ENCODE data around the gene VPS52. TPM values are rescaled to one million over a fixed set of nuclear protein-coding genes. Genes with fewer than 3 reads are reported as not detected.
"Not testable (repeated sequence)": the region's sequence is repeated elsewhere in the genome, so short reads cannot be mapped to it uniquely, and the experiment has no call there.

Gene VPS52
- total RNA-seq, 1 donor from 2014 or later = 32.3 TPM

DNA sequence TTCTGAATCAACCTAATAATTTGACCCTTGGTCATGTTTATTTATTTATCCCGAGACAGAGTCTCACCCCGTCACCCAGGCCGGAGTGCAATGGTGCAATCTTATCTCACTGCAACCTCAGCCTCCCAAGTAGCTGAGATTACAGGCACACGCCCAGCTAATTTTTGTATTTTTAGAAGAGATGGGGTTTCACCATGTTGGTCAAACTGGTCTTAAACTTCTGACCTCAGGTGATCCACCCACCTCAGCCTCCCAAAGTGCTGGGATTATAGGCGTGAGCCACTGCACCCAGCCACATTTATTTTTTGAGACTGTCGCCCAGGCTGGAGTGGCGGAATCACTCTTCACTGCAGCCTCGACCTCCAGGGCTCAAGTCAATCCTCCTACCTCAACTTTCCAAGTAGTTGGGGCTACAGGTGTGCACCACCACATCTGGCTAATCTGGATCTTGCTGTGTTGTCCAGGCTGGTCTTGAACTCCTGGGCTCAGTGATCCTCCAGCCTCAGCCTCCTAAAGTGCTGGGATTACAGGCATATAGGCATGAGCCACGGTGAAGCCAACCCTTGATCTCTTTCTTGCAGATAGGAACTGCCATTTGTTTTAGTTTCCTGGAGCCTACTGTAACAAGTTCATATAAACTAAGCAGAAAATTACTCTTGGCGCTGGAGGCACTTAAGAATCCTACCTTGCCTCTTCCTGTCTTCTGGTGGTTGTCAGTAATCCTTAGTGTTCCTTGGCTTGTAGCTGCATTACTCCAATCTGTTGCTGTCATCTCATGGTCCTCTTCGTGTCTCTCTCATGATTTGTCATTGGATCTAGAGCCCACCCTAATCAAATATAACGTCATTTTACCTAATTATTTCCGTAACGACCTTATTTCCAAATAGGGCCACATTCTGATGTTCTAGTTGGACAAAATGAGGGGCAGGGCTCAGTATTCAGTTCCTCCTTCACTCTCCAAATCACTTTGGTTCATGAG lies 2.5 kb upstream of the VPS52 start:
- Histone ChIP-seq H3K36me3 (ENCODE audit: control insufficient read depth, insufficient read depth, low read length) (peaks cover 3% of the 10 kb centered on the region), H3K27me3 (ENCODE audit: control insufficient read depth, insufficient read depth, low read length) (no peaks in the 10 kb centered on the region), H3K4me3 (ENCODE audit: low read depth, low read length) (peak overlapping the region; percentile 6)
- TF ChIP-seq, protein P1, sequence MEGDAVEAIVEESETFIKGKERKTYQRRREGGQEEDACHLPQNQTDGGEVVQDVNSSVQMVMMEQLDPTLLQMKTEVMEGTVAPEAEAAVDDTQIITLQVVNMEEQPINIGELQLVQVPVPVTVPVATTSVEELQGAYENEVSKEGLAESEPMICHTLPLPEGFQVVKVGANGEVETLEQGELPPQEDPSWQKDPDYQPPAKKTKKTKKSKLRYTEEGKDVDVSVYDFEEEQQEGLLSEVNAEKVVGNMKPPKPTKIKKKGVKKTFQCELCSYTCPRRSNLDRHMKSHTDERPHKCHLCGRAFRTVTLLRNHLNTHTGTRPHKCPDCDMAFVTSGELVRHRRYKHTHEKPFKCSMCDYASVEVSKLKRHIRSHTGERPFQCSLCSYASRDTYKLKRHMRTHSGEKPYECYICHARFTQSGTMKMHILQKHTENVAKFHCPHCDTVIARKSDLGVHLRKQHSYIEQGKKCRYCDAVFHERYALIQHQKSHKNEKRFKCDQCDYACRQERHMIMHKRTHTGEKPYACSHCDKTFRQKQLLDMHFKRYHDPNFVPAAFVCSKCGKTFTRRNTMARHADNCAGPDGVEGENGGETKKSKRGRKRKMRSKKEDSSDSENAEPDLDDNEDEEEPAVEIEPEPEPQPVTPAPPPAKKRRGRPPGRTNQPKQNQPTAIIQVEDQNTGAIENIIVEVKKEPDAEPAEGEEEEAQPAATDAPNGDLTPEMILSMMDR (IDR thresholded peaks at IDR 0.05; ENCODE audit: insufficient read depth, low read length, poor library complexity, severe bottlenecking) = no peak
- no peak for DNase-seq (ENCODE audit: low read depth)

DNA sequence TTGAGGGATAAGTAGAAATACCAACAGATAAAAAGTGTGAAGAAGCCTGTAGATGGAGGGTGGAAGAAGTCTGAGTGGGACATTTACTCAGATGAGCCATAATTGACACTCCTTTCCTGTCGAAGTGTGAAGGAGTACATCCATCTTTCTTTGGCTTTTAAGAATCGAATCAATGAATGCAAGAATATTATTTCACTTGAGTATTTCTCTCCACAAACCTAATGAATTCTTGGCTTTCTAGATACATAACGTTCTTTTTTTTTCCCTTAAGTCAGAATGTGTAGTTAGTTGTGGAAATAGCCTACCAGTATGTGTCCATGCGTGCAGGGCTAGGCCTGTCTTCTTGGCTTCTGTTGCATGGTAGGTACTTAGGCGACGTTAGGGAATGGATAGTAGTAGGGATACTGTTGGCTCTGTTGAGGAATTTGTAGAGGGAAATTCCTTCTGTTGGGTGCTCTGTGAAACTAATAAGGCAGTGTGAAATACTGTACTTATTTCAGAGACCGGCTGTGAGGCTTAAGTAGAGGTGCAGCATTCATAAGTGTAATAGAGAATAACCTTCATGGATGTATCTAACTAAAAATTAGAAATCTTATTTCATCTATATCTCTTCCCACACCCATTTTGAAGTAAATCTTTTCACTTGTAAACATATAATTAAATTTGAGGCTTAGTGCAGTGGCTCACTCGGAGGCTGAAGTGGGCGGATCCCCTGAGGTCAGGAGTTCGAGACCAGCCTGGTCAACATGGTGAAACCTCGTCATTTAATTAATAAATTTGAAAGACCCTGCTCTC lies 1.6 kb upstream of the VPS52 start:
- peak overlapping the region; percentile 69 for H3K4me3 ChIP-seq (ENCODE audit: low read depth, low read length)
- peaks cover 3% of the 10 kb centered on the region for H3K36me3 ChIP-seq (ENCODE audit: control insufficient read depth, insufficient read depth, low read length)
- TF ChIP-seq, protein P1 (IDR thresholded peaks at IDR 0.05; ENCODE audit: insufficient read depth, low read length, poor library complexity, severe bottlenecking) = no peak
- H3K27me3 ChIP-seq (ENCODE audit: control insufficient read depth, insufficient read depth, low read length) = no peaks in the 10 kb centered on the region
- no peak for DNase-seq (ENCODE audit: low read depth)

DNA sequence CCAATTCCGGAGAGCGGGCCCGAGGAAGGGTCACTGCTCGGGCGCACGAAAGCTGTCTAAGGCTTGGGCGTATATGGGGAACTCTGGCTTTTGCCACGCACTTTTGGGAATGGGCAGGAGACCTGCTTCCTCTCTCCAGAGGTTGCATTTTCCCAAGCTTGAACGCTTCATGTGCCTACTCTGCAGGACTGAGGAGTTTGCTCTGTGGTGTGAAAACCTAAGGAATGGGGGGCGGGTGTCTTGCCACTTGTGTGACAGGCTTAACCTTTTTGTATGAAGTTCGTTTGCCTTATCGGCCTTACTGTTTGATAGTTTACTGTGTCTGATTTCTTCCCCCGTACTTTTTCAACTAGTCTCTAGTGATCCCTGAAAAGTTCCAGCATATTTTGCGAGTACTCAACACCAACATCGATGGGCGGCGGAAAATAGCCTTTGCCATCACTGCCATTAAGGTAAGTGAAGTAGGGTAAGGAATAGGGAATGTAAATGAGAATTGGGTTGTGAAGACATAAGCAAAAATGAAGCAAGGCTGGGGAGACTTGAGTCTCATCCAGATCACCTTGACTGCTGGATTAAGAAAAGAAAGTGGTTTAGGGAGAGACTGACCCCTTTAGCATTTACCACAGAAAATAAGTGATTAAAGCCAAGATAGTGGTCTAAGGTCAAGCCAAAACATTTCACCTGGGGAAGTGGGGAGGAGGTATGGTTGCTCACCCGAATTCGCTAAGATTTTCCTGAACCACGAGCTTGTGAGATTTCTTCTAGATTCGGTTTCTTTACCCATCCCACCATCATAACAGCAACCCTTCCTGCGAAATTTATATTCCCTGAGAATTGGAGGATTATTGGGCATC lies 826 bp upstream of the VPS52 start:
- DNase-seq (ENCODE audit: low read depth) = no peak
- H3K4me3 ChIP-seq (ENCODE audit: low read depth, low read length) = peak overlapping the region; percentile 69
- H3K36me3 ChIP-seq (ENCODE audit: control insufficient read depth, insufficient read depth, low read length) = peaks cover 3% of the 10 kb centered on the region
- TF ChIP-seq, protein P1 (IDR thresholded peaks at IDR 0.05; ENCODE audit: insufficient read depth, low read length, poor library complexity, severe bottlenecking) = no peak
- H3K27me3 ChIP-seq (ENCODE audit: control insufficient read depth, insufficient read depth, low read length) = no peaks in the 10 kb centered on the region

DNA sequence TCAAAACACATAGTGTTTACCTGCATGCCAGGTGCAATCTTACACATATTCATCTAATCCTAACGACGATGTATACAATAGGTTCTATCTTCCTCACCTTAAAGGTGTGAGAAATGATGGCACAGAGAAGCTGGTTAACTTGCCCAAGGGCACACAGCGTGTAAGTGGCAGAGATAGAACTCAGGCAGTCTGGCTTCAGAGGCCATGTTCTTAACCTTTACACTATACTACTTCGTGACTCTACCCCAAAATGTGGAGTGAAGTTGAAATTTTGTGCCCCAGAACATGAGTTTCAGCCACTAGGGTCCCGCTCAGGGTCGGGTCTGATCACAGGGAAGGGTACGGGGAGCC lies 584 bp downstream of the VPS52 start:
- peak overlapping the region; percentile 64 for H3K4me3 ChIP-seq (ENCODE audit: low read depth, low read length)
- H3K36me3 ChIP-seq (ENCODE audit: control insufficient read depth, insufficient read depth, low read length) = peaks cover 3% of the 10 kb centered on the region
- DNase-seq (ENCODE audit: low read depth) = no peak
- H3K27me3 ChIP-seq (ENCODE audit: control insufficient read depth, insufficient read depth, low read length) = no peaks in the 10 kb centered on the region
- TF ChIP-seq, protein P1 (IDR thresholded peaks at IDR 0.05; ENCODE audit: insufficient read depth, low read length, poor library complexity, severe bottlenecking) = no peak

DNA sequence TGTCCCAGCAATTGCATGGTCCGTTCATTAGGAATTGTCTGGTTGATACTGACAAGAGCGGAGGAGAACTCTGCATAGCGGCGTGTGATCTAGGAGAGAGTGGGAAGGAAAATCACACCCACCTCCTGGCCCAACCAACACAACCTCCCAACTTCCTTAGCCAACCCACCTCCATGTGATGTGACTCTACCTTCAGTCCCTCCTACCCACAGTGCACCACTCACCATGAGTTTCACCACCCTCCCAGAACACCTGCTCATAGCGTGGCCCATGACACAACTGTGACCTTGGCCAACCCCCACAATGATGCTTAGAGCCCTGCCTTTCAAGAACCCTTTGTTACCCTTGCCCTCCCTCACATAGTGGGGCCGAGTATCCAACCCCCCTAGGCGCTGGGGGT lies 7.7 kb downstream of the VPS52 start:
- TF ChIP-seq, protein P1 (IDR thresholded peaks at IDR 0.05; ENCODE audit: insufficient read depth, low read length, poor library complexity, severe bottlenecking) = no peak
- no peak for DNase-seq (ENCODE audit: low read depth)
- Histone ChIP-seq H3K4me3 (ENCODE audit: low read depth, low read length) (no peak overlapping the region), H3K36me3 (ENCODE audit: control insufficient read depth, insufficient read depth, low read length) (no peaks in the 10 kb centered on the region), H3K27me3 (ENCODE audit: control insufficient read depth, insufficient read depth, low read length) (no peaks in the 10 kb centered on the region)

DNA sequence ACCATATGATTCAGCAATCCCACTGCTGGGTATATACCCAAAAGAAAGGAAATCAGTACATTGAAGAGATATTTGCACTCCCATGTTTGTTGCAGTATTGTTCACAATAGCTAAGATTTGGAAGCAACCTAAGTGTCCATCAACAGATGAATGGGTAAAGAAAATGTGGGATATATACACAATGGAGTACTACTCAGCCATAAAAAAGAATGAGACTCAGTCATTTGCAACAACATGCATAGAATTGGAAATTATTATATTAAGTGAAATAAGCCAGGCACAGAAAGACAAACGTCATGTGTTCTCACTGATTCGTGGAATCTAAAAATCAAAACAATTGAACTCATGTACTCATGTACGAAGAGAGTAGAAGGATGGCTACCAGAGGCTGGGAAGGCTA lies 9.2 kb downstream of the VPS52 start:
- not testable (repeated sequence) for H3K27me3 ChIP-seq (ENCODE audit: control insufficient read depth, insufficient read depth, low read length); H3K4me3 ChIP-seq (ENCODE audit: low read depth, low read length); DNase-seq (ENCODE audit: low read depth); H3K36me3 ChIP-seq (ENCODE audit: control insufficient read depth, insufficient read depth, low read length)

Measured in kidney epithelial cell (primary cell).